ENCODE measurements around the gene LPAR1. TPM values are rescaled to one million over a fixed set of nuclear protein-coding genes. Genes with fewer than 3 reads are reported as not detected.

LPAR1 gene
- total RNA-seq, 1 experiment from 2014 or later, result 11.0 TPM

DNA sequence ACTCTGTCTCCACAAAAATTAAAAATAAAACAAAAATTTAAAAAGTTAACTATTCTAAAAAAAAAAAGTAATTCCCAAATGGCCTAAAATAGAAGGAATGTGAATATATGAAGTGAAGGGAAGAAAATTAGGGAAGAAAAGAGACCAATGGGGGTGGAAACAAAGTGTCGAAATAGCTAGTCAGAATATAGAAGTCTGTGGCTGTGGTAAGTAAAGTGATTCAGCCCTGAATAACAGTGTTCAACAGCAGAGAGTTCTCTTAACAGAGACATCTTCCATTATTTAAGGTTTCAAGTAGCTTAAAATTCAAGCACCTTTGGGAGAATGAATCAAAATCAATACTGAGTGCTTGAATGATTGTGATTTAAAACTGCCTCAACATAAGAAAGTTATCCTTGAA is 51.7 kb downstream of the LPAR1 start:
- Histone ChIP-seq H3K27ac (ENCODE audit: low read length) (no peak overlapping the region), H3K9me3 (ENCODE audit: control insufficient read depth, insufficient read depth, low read depth, low read length) (no peaks in the 10 kb centered on the region; the same call in 1 of the 2 replicates), H3K36me3 (ENCODE audit: control insufficient read depth, insufficient read depth, low read length) (no peaks in the 10 kb centered on the region), H3K27me3 (ENCODE audit: control insufficient read depth, insufficient read depth, low read length) (no peaks in the 10 kb centered on the region), H3K4me1 (ENCODE audit: control insufficient read depth, insufficient read depth, low read length) (no peaks in the 10 kb centered on the region), H3K4me3 (ENCODE audit: low read depth in 2 of 2, low read length in 2 of 2) (no peak overlapping the region)
- TF ChIP-seq, protein P1, sequence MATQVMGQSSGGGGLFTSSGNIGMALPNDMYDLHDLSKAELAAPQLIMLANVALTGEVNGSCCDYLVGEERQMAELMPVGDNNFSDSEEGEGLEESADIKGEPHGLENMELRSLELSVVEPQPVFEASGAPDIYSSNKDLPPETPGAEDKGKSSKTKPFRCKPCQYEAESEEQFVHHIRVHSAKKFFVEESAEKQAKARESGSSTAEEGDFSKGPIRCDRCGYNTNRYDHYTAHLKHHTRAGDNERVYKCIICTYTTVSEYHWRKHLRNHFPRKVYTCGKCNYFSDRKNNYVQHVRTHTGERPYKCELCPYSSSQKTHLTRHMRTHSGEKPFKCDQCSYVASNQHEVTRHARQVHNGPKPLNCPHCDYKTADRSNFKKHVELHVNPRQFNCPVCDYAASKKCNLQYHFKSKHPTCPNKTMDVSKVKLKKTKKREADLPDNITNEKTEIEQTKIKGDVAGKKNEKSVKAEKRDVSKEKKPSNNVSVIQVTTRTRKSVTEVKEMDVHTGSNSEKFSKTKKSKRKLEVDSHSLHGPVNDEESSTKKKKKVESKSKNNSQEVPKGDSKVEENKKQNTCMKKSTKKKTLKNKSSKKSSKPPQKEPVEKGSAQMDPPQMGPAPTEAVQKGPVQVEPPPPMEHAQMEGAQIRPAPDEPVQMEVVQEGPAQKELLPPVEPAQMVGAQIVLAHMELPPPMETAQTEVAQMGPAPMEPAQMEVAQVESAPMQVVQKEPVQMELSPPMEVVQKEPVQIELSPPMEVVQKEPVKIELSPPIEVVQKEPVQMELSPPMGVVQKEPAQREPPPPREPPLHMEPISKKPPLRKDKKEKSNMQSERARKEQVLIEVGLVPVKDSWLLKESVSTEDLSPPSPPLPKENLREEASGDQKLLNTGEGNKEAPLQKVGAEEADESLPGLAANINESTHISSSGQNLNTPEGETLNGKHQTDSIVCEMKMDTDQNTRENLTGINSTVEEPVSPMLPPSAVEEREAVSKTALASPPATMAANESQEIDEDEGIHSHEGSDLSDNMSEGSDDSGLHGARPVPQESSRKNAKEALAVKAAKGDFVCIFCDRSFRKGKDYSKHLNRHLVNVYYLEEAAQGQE (IDR thresholded peaks at IDR 0.05; ENCODE audit: insufficient read depth in 1 of 2, low read depth in 2 of 2, low read length in 1 of 2), result no peak
- TF ChIP-seq SIN3A (IDR thresholded peaks at IDR 0.05; ENCODE audit: borderline replicate concordance, insufficient read depth, low read depth, low read length) (no peak), TCF7L2 (IDR thresholded peaks at IDR 0.05; ENCODE audit: low read depth, low read length) (no peak), POLR2AphosphoS5 (IDR thresholded peaks at IDR 0.05; ENCODE audit: low read depth, low read length) (no peak)
- TF ChIP-seq, protein P2, sequence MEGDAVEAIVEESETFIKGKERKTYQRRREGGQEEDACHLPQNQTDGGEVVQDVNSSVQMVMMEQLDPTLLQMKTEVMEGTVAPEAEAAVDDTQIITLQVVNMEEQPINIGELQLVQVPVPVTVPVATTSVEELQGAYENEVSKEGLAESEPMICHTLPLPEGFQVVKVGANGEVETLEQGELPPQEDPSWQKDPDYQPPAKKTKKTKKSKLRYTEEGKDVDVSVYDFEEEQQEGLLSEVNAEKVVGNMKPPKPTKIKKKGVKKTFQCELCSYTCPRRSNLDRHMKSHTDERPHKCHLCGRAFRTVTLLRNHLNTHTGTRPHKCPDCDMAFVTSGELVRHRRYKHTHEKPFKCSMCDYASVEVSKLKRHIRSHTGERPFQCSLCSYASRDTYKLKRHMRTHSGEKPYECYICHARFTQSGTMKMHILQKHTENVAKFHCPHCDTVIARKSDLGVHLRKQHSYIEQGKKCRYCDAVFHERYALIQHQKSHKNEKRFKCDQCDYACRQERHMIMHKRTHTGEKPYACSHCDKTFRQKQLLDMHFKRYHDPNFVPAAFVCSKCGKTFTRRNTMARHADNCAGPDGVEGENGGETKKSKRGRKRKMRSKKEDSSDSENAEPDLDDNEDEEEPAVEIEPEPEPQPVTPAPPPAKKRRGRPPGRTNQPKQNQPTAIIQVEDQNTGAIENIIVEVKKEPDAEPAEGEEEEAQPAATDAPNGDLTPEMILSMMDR (IDR thresholded peaks at IDR 0.05), result no peak
- DNase-seq (ENCODE audit: low read depth, low spot score) (no peak), ATAC-seq (no peak)
- ChIA-PET POLR2A (no interaction called here), CTCF (no interaction called here)
- intact Hi-C loops (cut with micrococcal nuclease; ENCODE audit: unreplicated experiment), result no loop called here
- BruUV-seq (replicated peaks), result no TSS peak
- in situ Hi-C loops (cut with HindIII; ENCODE audit: low pct_unique_long_range_greater_than_20kb, low sequenced_read_pairs), result no loop called here

DNA sequence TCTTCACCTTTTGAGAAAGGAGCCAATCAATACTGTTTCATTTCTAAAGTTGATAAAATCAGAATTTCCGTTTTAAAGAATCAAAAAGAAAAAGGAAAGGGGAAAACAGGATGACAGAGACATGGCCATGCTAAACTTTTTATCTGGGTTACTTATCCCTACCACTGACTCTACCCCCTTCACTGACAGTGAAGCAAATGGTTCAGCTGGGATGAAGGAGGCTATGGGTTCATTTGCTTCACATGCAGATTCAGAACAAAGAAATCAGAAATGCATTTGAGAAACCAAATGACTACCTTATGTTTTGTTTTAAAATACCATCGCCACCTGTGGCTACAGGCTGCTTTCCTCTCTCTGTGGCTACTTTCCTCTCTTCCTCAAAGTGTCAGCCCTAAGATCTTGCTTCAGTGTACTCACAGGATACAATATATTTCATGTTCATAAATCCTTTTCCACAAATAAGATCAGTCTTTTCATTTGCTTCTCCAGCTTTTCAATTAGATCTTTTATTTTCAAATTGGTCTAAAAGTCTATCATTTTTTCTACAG is 53.3 kb downstream of the LPAR1 start:
- H3K4me1 ChIP-seq (ENCODE audit: control insufficient read depth, insufficient read depth, low read length), result no peaks in the 10 kb centered on the region
- H3K9me3 ChIP-seq (ENCODE audit: control insufficient read depth, insufficient read depth, low read depth, low read length), result no peaks in the 10 kb centered on the region; the same call in 1 of the 2 replicates
- H3K4me3 ChIP-seq (ENCODE audit: low read depth in 2 of 2, low read length in 2 of 2), result no peak overlapping the region
- ChIA-PET POLR2A (no interaction called here), CTCF (no interaction called here)
- TF ChIP-seq POLR2AphosphoS5 (IDR thresholded peaks at IDR 0.05; ENCODE audit: low read depth, low read length) (no peak), SIN3A (IDR thresholded peaks at IDR 0.05; ENCODE audit: borderline replicate concordance, insufficient read depth, low read depth, low read length) (no peak), TCF7L2 (IDR thresholded peaks at IDR 0.05; ENCODE audit: low read depth, low read length) (no peak)
- TF ChIP-seq, protein P1 (IDR thresholded peaks at IDR 0.05; ENCODE audit: insufficient read depth in 1 of 2, low read depth in 2 of 2, low read length in 1 of 2), result no peak
- TF ChIP-seq, protein P2 (IDR thresholded peaks at IDR 0.05), result no peak
- no peak overlapping the region for H3K27ac ChIP-seq (ENCODE audit: low read length)
- in situ Hi-C loops (cut with HindIII; ENCODE audit: low pct_unique_long_range_greater_than_20kb, low sequenced_read_pairs) (no loop called here), intact Hi-C loops (cut with micrococcal nuclease; ENCODE audit: unreplicated experiment) (no loop called here)
- no peaks in the 10 kb centered on the region for H3K36me3 ChIP-seq (ENCODE audit: control insufficient read depth, insufficient read depth, low read length)
- DNase-seq (ENCODE audit: low read depth, low spot score) (no peak), ATAC-seq (no peak)
- H3K27me3 ChIP-seq (ENCODE audit: control insufficient read depth, insufficient read depth, low read length), result no peaks in the 10 kb centered on the region
- no TSS peak for BruUV-seq (replicated peaks)

All from Panc1 (cell line).